ENCODE data around the gene DNAJB1.

DNA sequence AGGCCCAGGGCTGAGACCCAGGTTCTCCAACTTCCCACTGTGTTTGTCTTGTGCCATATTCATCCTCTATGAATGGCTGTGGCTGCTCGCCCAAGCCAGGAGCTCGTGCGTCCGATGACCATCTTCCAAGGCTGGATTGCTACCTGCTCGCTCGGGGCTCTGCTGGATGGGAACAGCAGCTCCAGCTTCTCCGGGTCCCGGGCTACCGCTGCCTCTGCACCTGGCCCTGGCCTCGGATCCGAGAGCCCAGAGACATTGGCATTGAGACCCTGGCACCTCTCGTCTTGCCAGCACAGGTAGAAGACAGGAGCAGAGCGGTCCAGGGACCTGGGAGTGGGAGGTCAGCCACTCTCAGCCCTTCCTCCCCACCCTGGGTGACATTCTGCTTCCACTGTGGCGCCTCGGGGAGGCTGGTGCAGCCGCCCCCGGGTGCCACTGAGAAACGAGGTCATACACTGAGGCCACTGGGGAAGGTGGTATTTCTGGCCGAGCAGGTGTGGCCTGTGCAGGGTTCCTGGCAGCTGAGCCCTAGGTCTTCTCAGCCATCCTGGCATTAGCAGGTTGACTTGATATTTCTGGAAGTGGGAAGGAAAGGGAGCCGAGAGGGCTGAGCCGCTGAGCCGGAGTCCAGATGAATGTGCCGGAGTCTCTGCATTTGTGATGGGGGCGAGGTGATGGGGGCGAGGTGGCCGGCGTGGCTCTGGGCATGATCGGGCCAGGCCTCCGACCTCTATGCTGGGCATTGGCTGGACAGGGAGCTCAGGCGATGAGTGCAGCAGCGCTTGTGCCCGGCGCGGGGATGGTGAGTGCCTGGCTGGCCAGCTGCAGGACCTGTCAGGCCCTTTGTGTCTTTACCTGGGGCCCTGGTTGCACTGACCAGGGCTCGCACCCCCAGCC lies 35.1 kb upstream of the DNAJB1 start:
- TF ChIP-seq, protein P1, sequence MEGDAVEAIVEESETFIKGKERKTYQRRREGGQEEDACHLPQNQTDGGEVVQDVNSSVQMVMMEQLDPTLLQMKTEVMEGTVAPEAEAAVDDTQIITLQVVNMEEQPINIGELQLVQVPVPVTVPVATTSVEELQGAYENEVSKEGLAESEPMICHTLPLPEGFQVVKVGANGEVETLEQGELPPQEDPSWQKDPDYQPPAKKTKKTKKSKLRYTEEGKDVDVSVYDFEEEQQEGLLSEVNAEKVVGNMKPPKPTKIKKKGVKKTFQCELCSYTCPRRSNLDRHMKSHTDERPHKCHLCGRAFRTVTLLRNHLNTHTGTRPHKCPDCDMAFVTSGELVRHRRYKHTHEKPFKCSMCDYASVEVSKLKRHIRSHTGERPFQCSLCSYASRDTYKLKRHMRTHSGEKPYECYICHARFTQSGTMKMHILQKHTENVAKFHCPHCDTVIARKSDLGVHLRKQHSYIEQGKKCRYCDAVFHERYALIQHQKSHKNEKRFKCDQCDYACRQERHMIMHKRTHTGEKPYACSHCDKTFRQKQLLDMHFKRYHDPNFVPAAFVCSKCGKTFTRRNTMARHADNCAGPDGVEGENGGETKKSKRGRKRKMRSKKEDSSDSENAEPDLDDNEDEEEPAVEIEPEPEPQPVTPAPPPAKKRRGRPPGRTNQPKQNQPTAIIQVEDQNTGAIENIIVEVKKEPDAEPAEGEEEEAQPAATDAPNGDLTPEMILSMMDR (IDR thresholded peaks at IDR 0.05): no peak
- TF ChIP-seq POLR2A (IDR thresholded peaks at IDR 0.05): no peak
